Measurements from ENCODE around the gene VPS13D. TPM values are rescaled to one million over a fixed set of nuclear protein-coding genes. Genes with fewer than 3 reads are reported as not detected.
A peak's percentile ranks its signal among the peaks of the same experiment; 100 is the strongest.

Gene VPS13D
- total and polyA plus RNA-seq, 9 donors = 19.8 to 59.3 (median 41.8) TPM

GRCh38 chr1:12446593-12446992 lies 216.8 kb downstream of the VPS13D start:
- no peak overlapping the region for H3K4me3 ChIP-seq
- TF ChIP-seq EP300 (IDR thresholded peaks at IDR 0.05) (no peak), POLR2A (IDR thresholded peaks at IDR 0.05) (no peak), CTCF (IDR thresholded peaks at IDR 0.05) (no peak)
- no peaks in the 10 kb centered on the region for H3K9me3 ChIP-seq
- peaks cover 21% of the 10 kb centered on the region for H3K4me1 ChIP-seq (ENCODE audit: insufficient read depth)
- H3K27ac ChIP-seq = peak overlapping the region in 1 of 2 donors; percentile 60
- intact Hi-C loops (cut with DNase I) = no loop called here
- H3K27me3 ChIP-seq = no peaks in the 10 kb centered on the region
- H3K36me3 ChIP-seq = no peaks in the 10 kb centered on the region
- no peak for DNase-seq
- WGBS, 3 donors = 88 to 95% (median 92%) methylated on average over 2 of the region's 2 CpGs

- Histone ChIP-seq H3K27me3 (no peaks in the 10 kb centered on the region), H3K36me3 (no peaks in the 10 kb centered on the region), H3K27ac (peak overlapping the region in 1 of 2 donors; percentile 60), H3K9me3 (no peaks in the 10 kb centered on the region), H3K4me1 (ENCODE audit: insufficient read depth) (peaks cover 21% of the 10 kb centered on the region), H3K4me3 (no peak overlapping the region)
- TF ChIP-seq CTCF (IDR thresholded peaks at IDR 0.05) = no peak
- no peak for TF ChIP-seq EP300 (IDR thresholded peaks at IDR 0.05)
- no peak for TF ChIP-seq POLR2A (IDR thresholded peaks at IDR 0.05)
- intact Hi-C loops (cut with DNase I) = no loop called here
- DNase-seq = no peak
- WGBS, 3 donors = 20 to 34% (median 26%) methylated on average over 3 of the region's 3 CpGs
Measured at GRCh38 chr1:12447307-12447706, 217.5 kb downstream of the VPS13D start.

GRCh38 chr1:12447849-12448312 lies 218.1 kb downstream of the VPS13D start:
- Histone ChIP-seq H3K36me3 (no peaks in the 10 kb centered on the region), H3K4me3 (no peak overlapping the region), H3K4me1 (ENCODE audit: insufficient read depth) (peaks cover 21% of the 10 kb centered on the region), H3K27me3 (no peaks in the 10 kb centered on the region), H3K9me3 (no peaks in the 10 kb centered on the region), H3K27ac (peak overlapping the region; percentile 11 to 60)
- TF ChIP-seq CTCF (IDR thresholded peaks at IDR 0.05) (no peak), EP300 (IDR thresholded peaks at IDR 0.05) (no peak), POLR2A (IDR thresholded peaks at IDR 0.05) (no peak)
- intact Hi-C loops (cut with DNase I) = no loop called here
- WGBS, 3 donors = 39 to 52% (median 39%) methylated on average over 7 of the region's 7 CpGs
- DNase-seq = no peak

- H3K27me3 ChIP-seq = no peaks in the 10 kb centered on the region
- H3K36me3 ChIP-seq = no peaks in the 10 kb centered on the region
- peaks cover 26% of the 10 kb centered on the region for H3K4me1 ChIP-seq (ENCODE audit: insufficient read depth)
- H3K4me3 ChIP-seq = no peak overlapping the region
- DNase-seq = no peak
- TF ChIP-seq CTCF (IDR thresholded peaks at IDR 0.05) (no peak), POLR2A (IDR thresholded peaks at IDR 0.05) (no peak), EP300 (IDR thresholded peaks at IDR 0.05) (no peak)
- intact Hi-C loops (cut with DNase I) = no loop called here
- H3K9me3 ChIP-seq = no peaks in the 10 kb centered on the region
- 19 to 28% (median 25%) methylated on average over 3 of the region's 3 CpGs for WGBS, 3 donors
- peak overlapping the region in 1 of 2 donors; percentile 60 for H3K27ac ChIP-seq
Measured at GRCh38 chr1:12448746-12449177, 218.9 kb downstream of the VPS13D start.

Data from ovary (tissue), 9 donors.